ENCODE data around the gene IGSF9B.

The IGSF9B gene

GRCh38 chr11:133937468-133937867, 19.3 kb downstream of the IGSF9B start:
- no peak for TF ChIP-seq CTCF (IDR thresholded peaks at IDR 0.05; ENCODE audit: extremely low read depth, missing control alignments)
- no peak for DNase-seq (ENCODE audit: low spot score)

DNA sequence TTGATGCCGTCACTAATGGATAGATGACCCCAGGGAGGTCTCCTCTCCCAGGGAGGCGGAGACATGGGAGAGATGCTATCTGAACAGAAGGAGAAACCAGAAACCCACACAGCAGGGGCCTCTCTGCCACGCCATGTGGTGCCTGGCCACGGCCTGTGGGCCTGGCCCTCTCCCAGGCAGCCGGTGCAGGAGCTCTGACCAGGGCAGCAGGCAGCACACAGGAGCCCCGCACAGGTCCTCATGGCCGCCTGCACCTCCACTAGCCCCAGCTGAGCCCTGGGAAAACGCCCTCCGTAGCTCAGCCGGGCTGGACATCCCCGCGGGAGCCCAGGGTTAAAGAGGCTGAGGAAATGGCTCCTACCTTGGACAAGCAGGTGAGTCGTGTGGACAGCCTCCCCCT, 19.8 kb downstream of the IGSF9B start:
- no peak for DNase-seq (ENCODE audit: low spot score)
- TF ChIP-seq CTCF (IDR thresholded peaks at IDR 0.05; ENCODE audit: extremely low read depth, missing control alignments), result no peak

- no peak for DNase-seq (ENCODE audit: low spot score)
- TF ChIP-seq CTCF (IDR thresholded peaks at IDR 0.05; ENCODE audit: extremely low read depth, missing control alignments), result no peak
Observed at GRCh38 chr11:133936592-133936991, 20.2 kb downstream of the IGSF9B start.

DNA sequence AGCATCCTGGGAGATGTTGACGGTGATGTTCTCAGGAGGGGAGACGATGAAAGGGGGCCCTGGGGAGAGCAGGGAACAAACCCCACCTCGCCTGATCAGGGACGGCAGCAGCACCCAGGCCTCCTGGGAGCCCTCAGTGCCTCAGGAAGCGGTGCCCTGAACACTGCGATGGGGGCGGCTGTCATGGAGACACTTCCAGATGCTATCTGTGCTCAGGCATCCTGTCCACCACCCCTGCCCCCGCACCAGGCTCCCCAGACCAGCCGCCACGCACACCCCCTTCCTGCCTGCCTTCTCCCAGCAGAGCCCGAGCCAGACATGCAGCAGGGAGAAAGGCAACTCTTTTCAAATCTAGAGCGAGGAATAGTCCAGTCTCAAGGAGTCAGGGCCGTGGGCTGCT, 20.6 kb downstream of the IGSF9B start:
- TF ChIP-seq CTCF (IDR thresholded peaks at IDR 0.05; ENCODE audit: extremely low read depth, missing control alignments), result no peak
- no peak for DNase-seq (ENCODE audit: low spot score)

DNA sequence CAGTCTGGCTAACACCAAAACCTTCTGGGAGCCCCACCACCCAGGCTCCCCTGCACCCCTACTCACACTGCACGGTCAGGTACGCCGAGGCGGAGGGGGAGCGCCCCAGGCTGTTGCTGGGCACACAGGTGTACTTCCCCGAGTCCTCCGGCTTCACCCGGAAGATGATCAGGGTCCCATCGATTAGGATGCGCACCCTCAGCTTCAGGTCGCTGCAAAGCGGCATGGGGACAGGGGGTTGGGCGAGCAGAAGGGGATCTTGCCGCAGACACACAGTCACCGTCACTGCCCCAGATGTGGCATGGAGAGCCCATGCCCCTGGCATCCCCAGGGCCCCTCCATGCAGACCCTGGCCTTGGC, 21.2 kb downstream of the IGSF9B start:
- no peak for TF ChIP-seq CTCF (IDR thresholded peaks at IDR 0.05; ENCODE audit: extremely low read depth, missing control alignments)
- no peak for DNase-seq (ENCODE audit: low spot score)

DNA sequence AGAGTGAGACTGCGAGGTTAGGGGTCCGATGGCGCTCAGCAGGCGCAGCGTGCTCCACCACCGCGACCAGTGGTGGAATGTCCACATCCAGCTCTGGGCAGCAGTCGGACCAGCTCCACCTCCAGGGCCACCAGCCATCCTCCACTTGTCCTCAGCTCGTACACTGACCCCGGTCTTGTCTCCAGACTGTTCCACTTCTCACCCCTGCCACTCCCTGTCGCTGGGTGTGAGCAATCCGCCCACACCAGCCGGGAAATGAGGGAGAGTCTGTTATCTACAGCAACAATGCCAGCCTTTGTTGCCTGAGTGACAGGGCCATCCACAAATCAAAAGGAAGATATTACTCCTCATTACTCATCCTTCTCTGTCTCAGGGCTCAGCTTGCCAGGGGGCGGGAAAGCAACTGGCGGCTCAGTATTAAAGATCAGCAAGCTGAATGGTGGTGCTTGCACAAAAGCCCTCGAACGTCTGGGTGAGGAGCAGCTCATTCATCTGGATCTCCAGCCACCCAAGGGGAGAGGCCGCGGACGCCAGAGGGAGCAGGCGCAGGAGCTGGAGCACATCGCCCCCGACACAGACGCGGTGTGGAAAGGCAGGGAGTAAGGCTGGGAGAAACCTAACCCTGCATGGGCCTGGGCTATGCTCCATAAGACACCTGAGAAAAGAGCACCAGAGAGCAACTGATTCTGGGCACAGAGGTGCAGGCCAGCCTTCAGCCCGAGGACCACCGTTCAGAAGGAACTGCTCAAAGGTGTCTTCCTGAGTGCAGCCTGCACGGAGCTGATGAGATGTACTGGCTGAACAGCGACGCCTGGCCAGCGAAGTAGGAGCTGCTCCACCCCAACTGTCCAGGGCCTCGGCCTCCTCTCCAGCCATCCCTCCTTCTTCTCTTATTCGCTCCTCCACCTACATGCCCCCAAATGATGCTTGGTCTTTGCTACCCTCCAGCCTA, 21.9 kb downstream of the IGSF9B start:
- DNase-seq (ENCODE audit: low spot score), result no peak
- no peak for TF ChIP-seq CTCF (IDR thresholded peaks at IDR 0.05; ENCODE audit: extremely low read depth, missing control alignments)

DNA sequence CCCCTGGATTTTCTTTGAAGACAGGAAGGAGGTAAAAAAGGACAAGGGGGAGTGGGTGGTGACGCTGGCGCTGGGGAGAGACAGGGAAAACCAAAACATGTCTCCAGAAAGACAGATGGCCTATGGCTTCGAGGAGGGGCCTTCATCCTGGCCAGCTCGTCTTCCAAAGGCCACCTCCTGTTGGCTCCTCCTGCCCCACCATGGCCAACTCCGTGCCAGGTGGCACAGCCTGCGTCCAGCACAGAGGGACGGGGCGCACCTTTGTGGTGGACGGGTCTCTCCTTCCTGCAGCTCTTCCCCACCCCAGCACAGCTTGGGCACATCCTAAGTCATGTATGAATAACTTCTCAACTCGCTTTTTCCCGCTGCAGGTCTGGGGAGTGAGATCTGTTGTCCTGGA, 22.7 kb downstream of the IGSF9B start:
- no peak for DNase-seq (ENCODE audit: low spot score)
- TF ChIP-seq CTCF (IDR thresholded peaks at IDR 0.05; ENCODE audit: extremely low read depth, missing control alignments), result no peak
